ENCODE data around the gene PSENEN.
"Not testable (repeated sequence)": the region's sequence is repeated elsewhere in the genome, so short reads cannot be mapped to it uniquely, and the experiment has no call there.

PSENEN gene

GRCh38 chr19:35788205-35788960 is 42.9 kb downstream of the PSENEN start:
- no peak for DNase-seq (ENCODE audit: low read depth)

DNA sequence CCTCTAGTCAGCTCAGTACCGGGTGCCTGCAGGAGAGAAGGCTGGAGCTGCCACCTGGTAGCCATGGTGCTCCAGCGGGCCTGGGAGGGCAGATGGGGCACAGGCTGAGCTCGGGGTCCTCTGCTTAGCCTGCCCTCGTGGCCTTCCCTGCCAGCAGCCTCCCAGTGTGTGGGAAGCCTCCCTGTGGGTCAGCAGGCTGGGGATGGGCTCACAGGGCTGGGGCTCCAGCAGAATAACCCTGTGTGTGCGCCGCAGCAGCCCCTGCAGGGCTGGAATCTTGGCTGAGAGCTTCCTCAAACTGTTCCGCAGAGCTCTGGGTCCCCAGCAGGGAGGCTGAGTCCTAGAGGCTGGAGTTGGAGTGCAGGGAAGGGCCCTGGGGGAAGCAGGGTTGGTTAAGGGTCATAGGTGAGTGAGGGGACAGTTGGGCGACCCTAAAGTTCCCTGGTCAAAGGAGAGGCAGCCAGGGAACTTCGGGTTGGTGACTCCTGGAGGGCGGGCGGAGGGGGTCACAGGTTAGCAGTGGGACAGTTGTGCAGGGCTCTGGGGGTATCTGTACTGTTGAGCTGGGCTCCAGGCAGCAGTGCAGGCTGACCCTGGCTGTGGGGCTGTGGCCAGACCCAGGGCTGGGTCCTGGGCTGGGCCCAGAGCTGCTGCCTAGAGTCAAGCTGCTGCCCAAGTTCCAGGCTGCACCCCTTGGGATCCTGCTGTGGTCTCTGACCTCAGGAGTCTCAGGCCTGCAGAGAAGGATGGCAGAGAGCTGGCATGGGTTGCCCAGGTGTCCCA is 43.9 kb downstream of the PSENEN start:
- DNase-seq (ENCODE audit: low read depth), result no peak

- DNase-seq (ENCODE audit: low read depth), result no peak
Measured at GRCh38 chr19:35789978-35790944, 44.8 kb downstream of the PSENEN start.

- no peak for DNase-seq (ENCODE audit: low read depth)
Measured at GRCh38 chr19:35790981-35791813, 45.7 kb downstream of the PSENEN start.

DNA sequence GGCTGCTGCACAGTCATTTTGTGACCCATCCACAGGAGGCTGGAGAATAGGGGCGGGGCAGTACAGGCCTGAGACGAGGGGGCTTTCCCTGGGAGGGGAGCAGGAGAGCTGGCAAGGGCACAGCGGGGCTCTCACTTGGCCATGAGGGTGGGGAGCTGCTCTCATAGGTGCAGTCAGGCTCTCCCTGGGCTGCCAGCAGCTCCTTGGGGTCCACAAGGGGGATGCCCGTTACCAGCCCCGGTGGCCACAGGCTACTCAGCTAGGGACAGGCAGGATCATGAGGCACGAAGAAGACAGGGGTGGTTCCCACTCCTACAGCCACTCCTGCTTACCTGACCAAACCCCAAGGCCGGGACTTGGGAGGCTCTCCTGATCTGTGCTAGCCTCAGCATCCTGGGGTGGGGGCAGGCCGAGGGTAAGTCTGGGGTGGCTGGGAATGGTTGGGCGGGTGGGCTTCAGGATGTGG is 46.4 kb downstream of the PSENEN start:
- no peak for DNase-seq (ENCODE audit: low read depth)

- DNase-seq (ENCODE audit: low read depth), result no peak
Measured at GRCh38 chr19:35792312-35792711, 46.9 kb downstream of the PSENEN start.

DNA sequence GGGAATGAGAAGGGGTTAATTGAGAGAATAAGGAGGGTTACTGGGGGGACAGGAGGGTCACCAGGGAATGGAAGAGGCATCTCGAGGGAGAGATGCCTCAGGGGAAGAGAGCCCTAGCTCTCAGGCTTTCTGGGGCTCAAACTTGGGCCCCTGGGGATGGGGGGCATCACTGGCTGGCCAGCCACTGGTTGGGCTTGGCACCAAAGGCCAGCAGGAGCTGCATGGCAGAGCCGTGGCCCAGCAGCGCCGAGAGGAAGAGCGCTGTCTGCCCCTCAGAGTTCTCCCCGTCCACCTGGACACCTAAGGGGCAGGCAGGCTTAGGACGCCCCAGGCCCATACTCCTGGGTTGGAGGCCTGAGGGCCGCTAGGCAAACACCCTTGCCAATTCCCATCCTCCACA is 47.4 kb downstream of the PSENEN start:
- DNase-seq (ENCODE audit: low read depth), result no peak

DNA sequence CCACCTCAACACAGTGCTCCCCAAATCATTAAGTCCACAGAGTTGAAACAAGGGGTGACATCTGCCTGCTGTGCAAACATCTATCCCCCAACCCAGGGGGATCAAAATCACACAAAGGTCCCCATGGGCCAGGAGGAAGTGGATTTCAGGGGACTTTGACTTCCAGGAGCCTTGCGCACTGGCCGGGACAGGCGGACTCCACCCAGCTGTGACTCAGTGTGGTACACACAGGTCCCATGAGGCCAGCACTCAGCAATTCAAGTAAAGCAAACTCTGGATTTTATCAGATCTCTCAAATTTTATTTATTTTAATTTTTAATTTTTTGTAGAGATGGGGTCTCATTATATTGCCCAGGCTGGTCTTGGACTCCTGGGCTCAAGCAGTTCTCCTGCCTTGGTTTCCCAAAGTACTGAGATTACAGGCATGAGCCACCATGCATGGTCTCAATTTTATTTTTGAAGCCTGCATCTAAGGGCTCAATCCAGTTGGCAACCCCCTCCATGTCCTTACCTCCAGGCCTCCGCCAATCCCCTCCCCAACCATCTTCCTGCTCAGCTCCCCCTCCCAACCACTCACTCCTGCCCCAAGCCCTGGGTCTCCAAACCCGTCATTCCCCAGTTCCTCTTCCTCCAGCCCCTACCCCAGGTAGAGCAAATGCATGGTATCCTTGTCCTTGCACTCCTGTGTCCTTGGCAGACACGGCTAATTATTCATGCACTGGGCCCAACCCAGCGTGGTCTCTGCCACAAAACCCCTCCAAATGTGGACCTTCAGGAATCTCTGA is 48.1 kb downstream of the PSENEN start:
- DNase-seq (ENCODE audit: low read depth), result no peak

GRCh38 chr19:35795564-35795963 is 50.1 kb downstream of the PSENEN start:
- not testable (repeated sequence) for DNase-seq (ENCODE audit: low read depth)
